Stimulated activated CD4-positive, alpha-beta T cell treated with anti-CD3 and anti-CD28 coated beads, Interleukin-1b, Interleukin-23, amount 100 ng/mL, for 24 hours (primary cell): ENCODE data around the gene CDKAL1.

Experiments
- DNase-seq, 4 experiments: peaks; one replicate each; pipeline ENCODE4 v3.0.0-alpha.2; 2020; ENCODE audit warnings: low read depth in 4 of 4, low spot score in 1 of 4

Gene CDKAL1

GRCh38 chr6:20998748-20999448 lies 464.6 kb downstream of the CDKAL1 start:
- no peak for DNase-seq

GRCh38 chr6:21000331-21000801 lies 466.1 kb downstream of the CDKAL1 start:
- no peak for DNase-seq

DNA sequence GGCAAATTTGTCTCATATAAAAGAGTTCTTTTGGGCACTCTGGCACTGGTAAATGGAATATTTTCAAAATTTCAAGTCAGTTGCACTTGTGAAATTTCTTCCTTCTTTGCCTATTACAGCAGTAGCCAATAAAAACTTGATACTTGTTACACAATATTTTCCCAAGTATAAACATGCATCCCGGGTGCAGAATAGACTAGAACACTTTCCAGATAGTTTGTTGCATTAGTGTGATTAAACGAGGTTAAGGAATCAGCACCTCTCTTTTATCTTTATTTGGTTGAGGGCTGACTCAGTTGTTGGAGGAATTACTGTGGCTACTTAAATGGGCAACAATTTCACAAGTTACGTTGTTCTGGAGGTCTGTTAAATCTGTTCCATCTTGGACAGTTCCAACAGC lies 467.5 kb downstream of the CDKAL1 start:
- DNase-seq: no peak

DNA sequence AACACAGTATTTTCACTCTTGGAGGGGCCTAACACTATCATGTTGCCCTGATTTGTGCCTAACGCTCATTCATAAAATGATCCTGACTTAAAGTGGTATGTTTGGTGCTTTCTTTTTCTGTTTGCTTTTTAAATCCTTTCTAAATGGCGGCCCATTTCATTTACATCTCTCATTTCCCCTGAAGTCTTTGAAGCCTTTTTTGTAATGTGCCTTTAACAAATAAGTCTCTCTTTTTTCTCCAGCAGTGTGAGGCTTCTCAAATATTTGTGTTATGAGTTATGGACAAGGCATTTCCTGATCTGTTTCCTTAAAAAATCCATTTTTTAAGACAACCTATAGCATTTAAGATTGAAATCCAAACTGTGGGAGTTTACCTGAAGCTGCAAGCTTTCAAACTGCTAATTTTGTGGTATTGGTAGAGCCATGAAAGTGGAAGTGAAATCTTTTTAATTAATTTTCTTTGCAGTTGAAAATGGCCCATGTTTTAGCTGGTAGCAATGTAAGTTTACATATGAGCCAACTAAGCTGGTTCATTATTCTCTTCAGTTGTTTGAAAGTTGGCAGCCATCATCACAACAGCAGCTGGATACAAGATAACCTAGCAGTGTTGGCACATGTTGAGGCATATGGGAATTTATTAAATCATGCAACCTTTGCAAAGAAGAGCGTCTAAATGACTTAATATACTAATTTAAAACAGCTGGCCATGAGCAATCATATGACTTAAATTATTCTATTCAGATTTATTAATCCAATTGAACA lies 469.7 kb downstream of the CDKAL1 start:
- DNase-seq: no peak

GRCh38 chr6:21005816-21006570 lies 471.7 kb downstream of the CDKAL1 start:
- no peak for DNase-seq

GRCh38 chr6:21019614-21020013 lies 485.4 kb downstream of the CDKAL1 start:
- DNase-seq: no peak

- DNase-seq: no peak
Measured at GRCh38 chr6:21022343-21023107, 488.3 kb downstream of the CDKAL1 start.

DNA sequence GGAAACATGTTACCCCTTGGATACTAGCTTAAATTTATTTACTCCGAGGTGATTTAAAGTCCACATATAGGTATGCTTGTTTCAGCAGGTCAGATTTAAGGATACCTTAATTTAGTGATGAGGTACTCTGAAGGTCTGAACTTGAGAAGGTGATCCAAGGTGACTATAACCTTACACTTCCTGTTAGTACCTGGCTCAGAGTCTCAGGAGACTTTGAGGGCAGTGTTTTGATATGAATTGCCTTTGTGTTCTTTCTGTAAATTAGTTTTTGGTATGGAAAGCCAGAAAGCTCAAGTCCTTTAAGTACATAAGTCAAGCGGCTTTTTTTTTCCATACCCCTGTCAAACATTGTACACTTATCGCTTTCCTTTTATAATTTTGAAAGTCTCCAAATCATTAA lies 489.0 kb downstream of the CDKAL1 start:
- no peak for DNase-seq

DNA sequence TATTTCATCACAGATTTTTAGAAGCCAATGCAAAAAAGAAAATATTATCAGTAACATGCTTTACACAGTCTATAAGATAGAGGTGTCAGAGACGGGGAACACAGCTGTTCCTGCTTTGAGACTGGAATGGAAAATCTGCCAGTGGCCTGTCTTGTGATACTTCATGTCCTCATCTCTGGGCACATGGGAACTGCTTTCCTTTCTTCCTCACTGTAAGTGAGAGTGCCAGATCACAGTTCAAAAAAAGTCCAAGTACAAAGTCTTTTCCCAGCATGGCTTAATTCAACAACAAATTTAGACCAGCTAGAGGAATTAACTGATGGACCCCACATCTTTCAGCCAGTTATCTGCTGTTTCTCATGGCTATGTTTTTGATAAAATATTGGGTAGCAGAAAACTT lies 490.4 kb downstream of the CDKAL1 start:
- DNase-seq: no peak

DNA sequence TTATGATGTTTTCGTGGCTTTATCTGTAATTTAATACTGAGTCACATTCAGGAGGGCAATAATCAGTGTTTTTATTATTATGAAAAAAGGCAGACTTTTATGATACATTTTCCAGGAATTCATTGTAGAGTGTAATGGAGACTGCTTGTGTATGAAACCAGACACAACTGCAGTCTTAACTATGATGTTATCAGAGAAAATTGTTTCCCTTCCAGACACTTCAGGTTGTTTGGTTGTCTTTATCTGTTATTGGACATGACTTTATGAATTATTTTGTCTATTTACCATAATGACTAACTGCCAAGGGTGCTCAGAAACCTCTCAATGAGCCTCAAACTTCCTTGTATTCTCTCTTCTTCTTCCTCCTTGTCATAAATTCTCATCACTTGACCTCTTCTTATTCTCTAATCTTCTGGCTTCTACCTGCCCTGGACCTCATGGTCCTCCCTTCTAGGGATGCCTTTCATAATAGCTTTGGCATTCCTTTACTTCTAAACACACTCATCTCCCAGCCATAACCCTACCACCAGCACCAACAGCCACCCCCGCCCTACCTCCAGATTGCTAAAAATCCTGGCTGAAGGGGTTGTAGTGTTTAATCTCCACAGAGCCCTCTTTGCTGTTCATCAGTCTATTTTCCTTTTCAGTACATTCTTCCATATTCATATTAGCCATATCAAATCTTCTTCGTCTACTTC lies 492.5 kb downstream of the CDKAL1 start:
- DNase-seq: no peak

DNA sequence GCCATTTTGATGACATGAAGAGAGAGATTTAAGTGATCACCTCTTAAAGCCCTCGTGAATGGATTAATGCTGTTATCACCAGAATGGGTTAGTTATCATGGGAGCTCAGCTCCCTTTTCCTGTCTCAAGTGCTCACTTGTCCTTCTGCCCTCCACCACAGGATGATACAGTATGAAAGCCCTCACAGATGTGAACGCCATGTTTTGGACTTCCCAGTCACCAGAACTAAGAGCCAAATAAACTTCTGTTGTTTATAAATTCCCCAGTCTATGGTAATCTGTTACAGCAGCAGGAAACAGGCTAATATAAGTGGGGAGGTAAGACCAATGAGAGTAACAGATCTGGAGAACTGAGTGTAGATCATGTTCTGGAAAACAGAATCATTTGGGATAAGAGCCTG lies 493.2 kb downstream of the CDKAL1 start:
- DNase-seq: no peak

DNA sequence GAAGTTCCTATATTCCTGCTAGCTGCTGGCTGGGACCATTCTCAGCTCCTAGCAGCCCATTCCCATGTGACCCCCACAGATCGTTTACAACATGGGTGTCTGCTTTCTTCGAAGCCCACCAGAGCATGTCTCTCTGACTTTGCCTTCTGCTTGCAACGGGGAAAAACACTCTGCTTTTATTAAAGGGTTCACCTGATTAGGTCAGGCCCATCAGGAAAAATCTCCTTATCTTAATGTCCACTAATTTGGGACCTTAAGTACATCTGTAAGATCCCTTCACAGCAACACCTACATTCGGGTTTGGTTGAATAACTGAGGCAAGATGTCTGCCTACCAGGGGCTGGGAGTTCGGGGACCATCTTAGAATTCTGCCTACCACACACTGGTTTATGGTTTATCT lies 496.9 kb downstream of the CDKAL1 start:
- DNase-seq: no peak

DNA sequence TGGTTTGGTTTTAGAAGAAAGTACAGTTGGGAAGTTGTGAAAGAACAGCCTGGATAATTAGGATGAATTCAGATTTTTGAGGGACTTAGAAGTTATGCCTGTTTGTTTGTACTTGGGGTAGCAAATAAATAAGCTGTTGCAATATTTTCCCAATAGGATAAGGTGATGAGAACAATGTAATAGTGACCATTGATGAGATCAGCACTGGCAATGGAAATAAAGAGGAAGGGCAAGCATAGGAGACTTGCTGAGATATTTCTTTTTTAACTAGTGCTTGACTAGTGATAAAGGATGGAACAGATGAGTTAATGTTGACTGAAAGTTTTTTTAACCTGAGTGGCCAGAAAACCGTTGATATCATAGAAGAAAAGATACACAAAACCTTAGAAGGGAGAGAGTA lies 498.8 kb downstream of the CDKAL1 start:
- DNase-seq: no peak

DNA sequence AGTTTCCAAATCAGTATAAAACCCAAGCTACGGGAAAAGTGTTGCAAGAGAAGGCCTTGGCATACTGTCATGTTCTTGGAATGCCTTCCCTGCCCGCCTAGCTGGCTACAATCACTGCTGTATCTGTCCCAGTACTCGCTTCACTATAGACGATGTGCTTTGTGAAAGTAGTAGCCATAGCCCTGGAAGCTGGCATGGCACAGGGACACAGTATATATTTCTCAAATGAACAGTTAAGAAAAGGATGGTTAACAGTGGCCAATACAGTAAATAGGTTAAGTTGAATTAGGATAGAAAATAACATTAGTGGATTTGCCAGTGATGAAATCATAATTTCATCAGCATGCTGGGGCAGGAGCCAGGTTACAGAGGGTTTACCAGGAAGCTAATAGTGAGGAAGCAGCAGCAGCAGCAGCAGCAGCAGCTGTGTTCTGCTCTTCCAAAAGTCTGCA lies 499.3 kb downstream of the CDKAL1 start:
- DNase-seq: no peak

- DNase-seq: no peak
Measured at GRCh38 chr6:21034345-21034744, 500.1 kb downstream of the CDKAL1 start.

DNA sequence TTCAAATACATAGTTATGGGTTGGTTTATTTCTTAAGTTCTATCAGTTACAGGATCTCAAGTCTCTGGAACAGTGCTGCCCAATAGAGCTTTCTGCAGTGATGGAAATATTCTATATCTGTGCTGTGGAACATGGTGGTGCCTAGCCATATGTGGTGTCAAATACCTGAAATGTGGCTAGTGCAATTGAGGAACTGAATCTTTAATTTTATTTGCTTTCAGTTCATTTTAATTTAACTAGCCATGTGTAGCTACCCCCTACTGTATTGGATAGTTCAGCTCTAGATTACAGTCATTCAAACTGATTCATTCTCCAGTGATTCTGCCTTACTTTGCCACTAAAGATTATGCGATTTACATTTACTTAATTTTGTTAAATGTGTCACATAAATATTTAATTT lies 503.2 kb downstream of the CDKAL1 start:
- DNase-seq: no peak

DNA sequence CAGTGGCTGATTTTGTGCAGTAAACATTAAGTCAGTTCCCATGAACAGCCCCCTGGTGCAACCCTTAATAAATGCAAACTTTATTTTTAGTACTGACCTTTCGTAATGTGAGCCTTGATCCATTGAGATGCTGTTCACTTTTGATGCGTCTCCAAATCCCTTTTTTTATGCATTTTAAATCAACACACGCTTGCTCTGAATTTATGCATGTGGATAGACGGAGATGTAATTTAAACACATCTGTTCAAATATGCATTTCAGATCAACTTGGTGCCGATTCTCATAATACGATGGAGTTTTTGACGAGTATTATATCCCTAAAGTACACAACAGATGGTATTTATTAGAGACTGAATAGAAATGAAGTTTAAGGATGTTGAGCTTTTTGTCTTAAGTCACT lies 505.7 kb downstream of the CDKAL1 start:
- DNase-seq: no peak

DNA sequence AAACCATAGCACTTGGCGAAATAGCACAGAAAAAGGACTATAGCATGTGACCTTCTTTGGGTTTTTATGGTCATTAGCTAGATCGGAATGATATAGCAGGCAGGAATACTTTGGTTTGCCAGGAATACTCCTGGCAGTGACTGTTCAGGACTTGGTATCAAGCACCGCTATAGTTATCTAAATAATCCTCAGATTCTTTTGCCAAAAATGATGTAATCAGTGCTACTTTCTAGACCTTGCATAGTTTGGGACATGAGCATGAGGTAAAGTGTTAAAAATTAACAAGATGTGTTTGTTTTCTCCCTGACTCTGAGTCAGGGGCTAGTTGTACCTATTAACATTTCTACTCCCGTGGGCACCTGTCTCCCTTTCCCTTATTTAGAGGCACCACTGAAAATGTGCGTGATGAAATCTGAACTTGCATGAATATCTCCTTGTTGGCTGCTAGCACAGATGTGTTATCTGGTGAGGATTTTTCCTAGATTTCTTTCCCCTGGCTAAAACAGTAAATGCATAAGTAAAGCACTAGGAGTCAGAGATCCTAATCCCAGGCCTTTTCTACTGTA lies 511.0 kb downstream of the CDKAL1 start:
- DNase-seq: no peak

- no peak for DNase-seq
Measured at GRCh38 chr6:21046276-21046675, 512.0 kb downstream of the CDKAL1 start.

GRCh38 chr6:21048047-21048446 lies 513.8 kb downstream of the CDKAL1 start:
- DNase-seq: no peak
